Occipital lobe (tissue), 2 donors: Measurements from ENCODE around the gene RECQL. TPM values are rescaled to one million over a fixed set of nuclear protein-coding genes. Genes with fewer than 3 reads are reported as not detected.
A peak's percentile ranks its signal among the peaks of the same experiment; 100 is the strongest.
"Not testable (repeated sequence)": the region's sequence is repeated elsewhere in the genome, so short reads cannot be mapped to it uniquely, and the experiment has no call there.

Experiments used
- DNase-seq: peaks from one replicate; lab custom pipeline; 2025; lab: John Stamatoyannopoulos, UW
- total RNA-seq: library from RNA; depleted of rRNA; stranded (reverse); fragments of >200 nt; gene quantifications from one replicate; pipeline ENCODE4 v1.2.3, GENCODE V29; 2014

The RECQL gene
- total RNA-seq, 1 donor from 2014 or later, result 43.2 TPM

DNA sequence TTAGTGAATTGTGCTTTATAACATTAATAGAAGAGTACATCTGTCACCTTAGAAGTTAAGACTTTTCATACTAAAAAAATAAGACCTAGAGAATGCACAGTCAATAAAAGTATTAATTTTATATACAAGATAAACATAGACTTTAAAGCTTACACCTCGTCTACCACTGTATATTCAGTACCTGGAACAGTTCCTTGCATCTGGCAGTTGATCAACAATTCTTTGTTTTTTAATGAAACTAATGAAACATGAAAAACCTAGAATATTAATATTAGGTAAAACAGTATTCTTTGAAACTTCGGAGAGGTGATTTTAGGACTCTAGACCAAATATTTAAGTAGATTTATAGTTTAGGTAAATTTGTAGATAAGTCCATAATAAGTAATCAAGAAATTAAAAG is 4.5 kb upstream of the RECQL start:
- no peak for DNase-seq

DNA sequence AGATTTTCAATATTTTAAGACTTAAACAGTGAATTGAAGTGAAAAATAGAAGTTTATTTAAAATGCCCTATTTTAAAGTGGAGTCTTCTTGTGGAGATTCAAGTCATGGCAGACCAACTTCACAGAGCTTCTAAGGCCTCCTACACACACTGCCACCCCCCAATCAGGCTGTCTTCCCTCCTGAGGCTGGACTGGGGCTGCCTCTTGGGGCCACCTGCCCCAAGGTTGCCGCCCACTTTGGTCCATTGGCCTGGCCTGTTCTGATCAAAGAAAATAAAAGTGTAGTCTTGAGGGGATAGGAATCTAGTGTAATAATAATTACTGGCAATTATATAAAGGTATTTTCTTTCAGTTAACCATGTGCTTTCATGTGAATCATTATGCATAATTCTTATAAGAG is 1.4 kb upstream of the RECQL start:
- no peak for DNase-seq

DNA sequence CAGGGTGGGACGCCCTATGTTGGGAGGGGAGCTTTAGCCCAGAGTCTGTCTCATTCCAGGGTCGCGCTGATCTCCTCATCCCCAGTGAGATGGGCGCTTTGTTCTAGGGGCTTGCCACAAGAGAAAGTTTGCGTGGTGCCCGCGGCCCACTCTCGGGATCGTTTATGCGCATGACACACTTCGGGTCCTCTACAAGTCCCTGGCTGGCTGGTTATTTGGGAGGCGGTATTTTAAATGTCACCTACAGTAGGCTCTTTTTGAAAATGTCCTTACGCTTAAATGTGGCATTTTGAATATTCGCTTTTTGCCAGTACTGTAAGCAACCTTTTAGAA is 695 bp upstream of the RECQL start:
- DNase-seq, result peak; percentile 12

DNA sequence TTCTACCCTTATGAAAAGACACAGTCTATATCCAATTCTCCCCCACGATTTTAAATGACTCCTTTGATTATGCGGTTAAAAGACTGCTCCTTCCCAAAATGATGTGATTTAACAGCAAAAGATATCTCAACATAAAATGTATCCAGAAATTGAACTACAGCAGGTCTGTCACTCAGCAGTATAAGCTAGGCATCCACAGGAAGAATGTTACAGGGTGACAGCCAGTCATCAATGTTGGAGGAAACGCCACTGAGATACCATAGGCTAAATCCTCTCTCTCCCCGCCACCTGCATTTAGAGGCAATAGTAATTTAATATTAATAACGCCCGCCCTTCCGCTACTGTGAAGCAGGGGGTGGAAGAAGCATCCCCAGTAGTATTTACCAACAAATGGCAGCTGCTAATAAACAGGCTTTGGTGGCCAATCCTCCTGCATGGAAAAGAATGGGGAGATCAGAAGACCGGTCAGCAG is 613 bp downstream of the RECQL start:
- no peak for DNase-seq

DNA sequence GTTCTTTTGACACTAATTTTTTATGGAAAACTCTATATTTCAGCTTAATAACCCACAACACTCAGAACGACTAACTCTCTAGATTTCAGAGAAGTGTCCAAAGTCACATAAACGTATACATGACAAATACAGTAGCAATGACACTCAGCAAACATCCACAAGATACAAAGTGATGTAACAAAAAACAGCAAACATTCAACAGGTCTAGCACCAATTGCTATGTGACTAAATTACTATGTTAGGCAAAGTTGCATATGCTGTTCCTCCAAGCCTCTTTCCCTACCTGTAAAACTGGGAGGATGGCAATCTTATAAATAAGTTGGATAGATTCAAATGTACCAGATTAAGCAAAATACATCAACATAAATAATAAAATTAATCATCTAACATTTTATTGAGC is 1.7 kb downstream of the RECQL start:
- DNase-seq, result no peak

DNA sequence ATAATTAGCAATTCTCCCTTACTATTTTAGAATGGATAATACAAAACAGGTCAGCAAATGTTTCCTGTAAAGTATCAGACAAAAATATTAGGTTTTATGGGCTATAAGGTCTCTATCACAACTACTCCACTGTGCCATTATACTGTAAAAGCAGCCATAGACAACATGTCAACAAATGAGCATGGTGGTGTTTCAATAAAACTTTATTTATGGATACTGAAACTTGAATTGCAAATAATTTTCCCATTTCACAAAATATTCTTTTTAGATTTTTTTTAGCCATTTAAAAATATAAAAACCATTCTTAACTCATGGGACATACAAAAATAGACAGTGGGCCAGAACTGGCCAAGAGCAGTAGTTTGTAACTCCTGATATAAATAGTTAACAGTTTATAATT is 15.4 kb downstream of the RECQL start:
- no peak for DNase-seq

DNA sequence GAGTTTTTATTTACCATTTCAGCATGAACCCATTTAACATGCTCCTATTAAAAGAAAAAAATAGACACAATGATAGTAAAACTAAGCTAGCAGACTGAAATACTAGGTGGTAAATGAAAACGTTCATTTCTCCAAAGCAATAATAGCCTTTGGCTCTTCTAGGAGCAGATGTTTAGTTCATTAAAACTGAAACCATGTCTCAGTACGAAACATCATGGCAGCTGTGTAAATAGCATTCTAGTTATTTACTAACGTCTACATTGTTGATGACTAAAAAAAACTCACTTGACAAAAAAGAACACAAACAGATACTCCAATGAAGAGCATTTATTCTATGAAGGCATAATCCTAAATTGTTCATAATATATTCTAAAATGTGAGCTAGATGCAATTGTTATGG is 17.9 kb downstream of the RECQL start:
- DNase-seq, result no peak

DNA sequence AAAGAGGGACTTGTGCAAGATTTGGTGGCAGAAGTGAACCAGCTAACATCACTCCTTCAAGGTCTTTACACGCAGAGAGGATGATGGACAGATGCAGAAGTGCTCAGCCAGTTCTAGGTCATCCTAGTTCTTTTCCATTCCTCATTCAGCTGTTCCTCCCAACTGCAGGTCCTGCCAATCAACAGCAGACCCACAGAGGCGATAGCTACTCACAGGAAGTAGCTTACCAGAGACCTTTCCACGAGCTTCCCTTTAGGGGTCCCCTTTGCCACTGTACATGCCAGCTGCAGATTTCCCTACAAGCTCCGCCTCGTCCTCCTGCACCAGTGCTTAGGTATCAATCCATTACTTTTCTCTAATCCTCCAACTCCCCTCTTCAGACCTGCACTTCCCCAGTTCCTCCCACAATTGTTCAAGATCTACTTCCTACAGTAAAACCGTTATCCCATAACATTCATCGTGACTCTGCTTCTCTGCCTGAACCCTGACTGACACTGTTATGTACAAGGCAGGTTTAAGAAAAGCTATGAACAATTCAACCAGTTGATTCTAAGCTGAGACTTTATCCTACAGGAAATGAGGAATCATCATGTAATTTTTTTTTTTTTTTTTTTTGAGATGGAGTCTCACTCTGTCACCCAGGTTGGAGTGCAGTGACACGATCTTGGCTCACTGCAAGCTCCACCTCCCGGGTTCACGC is 22.5 kb downstream of the RECQL start:
- DNase-seq, result no peak

DNA sequence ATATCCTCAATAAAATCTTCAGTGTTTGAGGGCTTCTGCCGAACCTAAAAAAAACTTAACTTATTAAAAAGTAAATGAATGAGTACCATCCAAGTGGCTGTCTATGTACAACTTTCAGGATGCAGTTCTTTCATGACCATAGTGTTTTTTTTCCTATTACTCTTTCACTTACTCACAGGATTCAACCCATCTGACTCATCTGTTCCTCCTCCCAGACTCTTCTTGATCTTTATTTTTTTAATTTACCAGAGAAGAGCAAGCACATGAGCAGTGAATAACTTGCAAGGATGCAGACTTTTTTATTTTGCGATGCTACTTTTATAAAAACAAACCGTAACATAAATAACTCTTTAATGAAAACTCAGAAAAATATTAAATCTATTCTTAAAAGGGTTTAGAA is 24.5 kb downstream of the RECQL start:
- no peak for DNase-seq

DNA sequence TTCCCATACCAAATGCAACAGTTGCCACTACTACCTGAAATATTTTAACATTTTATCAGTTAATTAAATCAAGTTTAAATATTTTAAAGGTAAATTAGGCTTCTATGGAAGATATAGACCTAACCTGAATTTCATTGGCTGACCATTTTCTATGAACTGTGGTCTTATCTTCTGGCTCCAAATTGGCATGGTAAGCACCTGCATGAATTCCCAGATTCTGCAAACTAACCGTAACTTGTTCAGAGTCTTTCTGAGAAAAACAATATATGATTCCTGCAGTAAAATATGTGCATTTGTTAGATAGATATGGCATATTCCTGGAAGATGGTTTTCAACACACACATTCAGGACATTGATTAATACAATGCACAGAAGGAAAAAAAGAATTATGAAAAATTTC is 25.9 kb downstream of the RECQL start:
- DNase-seq, result no peak

DNA sequence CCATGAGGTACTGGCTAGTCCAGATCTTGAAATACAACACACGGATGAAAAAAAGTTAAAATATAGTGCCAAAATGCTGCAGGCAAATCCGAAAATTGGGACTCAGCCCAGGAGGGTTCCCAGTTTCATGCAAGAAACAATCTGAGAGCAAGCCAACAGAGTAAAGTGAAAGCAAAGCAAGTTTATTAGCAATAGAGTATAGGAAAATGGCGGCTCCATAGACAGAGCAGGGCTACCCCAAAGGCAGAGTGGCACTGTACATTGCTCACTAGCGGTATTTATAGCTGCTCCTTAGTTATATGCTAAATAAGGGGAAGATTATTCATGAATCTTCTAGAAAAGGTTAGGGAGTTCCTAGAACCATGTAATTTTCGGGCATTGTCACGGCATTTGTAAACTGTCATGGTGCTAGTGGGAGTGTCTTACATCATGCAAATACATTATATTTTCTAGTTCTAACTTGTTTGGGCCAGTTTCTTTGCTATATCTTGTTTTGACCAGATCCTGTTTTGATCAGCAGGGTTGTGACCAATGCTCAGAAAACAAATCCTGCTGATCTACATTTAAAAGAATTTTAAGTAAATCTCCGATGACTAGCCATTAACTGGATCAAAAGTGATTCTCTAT is 29.1 kb downstream of the RECQL start:
- DNase-seq, result peak; percentile 0

DNA sequence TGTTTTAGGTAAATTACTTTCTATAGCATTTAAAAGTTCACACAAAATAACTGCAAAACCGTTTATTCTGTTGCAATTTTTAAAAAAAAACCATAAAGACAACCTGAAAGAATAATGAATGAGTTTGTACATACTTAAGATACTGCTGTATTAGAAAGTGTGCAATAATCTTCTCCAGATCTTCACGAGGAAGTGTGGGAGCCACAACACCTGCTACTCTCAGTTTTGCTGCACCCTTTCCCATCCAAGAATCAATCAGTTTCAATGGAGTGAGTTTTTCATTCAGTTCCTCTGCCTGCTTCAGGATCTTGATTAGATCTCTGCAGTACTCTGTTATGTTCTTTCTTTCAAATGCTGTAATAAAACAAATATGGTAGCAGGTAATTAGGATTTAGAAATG is 30.1 kb downstream of the RECQL start:
- DNase-seq, result no peak

DNA sequence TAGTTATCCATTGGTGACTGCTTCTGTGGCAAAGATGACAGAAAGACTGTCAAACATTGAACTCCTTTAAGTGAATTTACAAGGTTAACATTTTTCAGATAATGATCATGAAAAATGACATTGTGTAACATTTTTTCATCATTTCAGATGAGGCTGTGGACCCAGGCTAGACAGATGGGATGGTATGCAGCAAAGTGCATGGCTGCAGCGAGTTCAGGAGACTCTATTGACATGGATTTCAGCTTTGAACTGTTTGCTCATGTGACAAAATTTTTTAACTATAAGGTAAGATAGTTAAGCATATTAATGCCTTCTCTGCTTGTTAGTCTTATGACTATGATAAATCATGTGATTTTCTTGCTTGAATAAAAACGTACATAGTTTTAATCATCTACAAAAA is 34.1 kb downstream of the RECQL start:
- not testable (repeated sequence) for DNase-seq

DNA sequence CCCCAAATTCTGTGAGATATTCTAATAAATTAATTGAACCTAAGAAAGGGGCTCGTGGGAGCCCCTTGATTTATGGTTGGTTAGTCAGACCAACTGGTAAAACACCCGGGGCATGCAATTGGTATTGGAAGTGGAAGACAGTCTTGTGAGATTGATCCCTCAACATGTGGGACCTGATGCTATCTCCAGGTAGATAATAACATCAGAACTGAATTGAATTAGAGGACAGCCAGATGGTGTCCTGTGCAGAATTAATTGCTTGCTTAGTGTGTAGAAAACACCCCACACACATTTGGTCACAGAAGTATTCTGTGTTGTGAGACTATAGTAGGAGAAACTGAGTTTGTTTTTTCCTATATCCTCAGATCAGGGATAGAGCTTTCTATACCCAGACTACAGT is 42.0 kb downstream of the RECQL start:
- DNase-seq, result no peak

DNA sequence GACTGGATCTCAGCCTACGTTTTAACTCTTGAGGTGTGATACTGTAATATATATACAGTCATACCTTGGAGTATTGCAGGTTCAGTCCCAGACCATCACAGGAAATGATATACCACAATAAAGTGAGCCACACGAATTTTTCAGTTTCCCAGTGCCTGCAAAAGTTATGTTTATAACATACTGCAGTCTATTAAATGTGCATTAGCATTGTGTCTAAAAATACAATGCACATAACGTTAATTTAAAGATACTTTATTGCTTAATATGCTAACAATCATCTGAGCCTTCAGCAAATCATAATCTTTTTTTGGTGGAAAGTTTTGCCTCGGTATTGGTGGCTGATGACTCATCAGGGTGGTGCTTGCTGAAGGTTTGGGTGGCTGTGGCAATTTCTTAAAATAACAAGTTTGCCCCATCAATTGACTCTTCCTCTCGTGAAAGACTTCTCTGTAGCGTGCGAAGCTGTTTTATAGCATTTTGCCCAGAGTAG is 45.1 kb downstream of the RECQL start:
- DNase-seq, result no peak

DNA sequence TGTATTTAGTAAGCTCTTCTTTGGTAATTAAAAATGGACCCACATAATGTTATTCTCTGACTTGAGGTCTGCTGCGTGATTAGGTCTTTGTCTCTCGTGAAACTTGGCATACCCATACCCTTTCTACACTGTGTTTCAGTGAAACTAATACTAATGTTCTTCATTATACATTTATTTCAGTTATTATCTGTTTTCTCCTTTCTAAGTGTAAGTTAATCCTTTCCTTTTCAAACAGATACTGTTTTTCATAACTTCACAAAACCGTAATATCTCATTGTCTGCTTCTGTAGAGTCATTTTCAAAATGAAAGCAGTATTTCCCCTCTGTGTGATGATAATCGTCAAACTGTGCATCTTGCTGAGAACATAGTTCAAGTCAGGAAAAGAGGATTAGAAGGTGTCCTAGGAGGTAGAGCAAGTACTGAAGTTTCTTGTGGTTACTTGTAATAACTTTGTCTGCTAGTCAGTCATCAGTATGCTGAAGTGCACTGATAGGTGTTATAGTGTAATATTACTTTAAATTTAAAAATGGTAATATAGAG is 48.1 kb downstream of the RECQL start:
- DNase-seq, result no peak

DNA sequence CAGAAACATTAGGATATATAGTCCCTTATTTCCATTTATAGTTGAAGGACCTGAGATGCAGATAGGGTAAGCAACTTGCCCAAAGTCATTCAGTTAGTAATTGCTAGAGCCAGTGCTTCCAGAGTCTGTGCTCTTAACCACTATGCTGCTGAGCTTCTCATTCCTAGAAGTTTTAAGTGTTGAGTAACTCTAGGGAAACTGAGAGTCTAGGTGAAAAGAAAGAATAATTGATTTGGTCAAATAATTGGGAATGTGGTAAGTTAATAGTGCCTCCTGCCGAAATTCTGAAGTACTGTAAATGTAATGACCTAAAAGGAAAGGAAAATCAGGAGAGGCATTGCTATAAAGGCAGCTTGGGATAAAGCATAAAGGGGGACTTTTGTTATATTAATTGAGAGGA is 49.9 kb downstream of the RECQL start:
- no peak for DNase-seq

DNA sequence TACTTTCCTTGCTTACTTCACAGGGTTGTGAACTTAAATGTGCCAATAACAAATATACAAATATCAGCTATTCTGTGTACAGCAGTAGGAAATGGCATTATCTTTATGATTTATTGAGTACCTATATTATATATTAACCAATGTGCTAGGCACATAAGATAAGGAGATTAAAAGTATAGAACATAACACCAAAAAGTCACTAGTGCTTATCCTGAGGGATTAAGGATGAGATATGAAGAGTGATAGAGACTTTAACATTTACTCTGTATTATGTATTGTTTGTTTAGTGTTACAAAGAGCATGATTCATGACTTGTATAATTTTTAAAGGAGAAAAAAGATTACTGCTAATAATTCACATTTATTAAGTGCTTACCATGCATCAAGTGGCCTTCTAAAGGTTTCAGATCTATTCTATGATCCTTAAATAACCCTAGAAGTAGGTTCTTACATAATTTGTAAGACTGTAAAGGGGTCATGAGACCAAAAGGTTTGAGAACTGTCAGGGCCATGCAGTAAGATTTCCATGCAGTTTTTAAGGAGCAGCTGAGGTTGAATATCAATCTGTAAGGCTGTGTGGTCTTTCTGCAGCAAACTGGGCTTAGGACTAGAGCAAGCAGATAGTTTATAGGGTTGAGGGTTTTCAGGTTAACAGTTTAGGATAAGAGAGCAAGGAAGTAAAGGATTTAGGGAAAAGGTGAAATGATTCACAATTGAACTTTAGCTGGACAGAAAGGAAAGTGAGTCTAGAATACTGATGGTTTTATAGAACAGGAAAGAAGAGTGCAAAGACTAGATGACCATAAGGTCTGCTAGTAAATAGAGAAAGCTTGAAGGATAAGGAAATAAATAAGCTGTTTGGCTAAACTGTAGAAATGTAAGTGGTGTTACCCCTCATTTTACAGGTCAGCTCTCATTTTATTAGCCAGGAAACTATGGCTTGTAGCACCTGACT is 57.0 kb downstream of the RECQL start:
- no peak for DNase-seq

DNA sequence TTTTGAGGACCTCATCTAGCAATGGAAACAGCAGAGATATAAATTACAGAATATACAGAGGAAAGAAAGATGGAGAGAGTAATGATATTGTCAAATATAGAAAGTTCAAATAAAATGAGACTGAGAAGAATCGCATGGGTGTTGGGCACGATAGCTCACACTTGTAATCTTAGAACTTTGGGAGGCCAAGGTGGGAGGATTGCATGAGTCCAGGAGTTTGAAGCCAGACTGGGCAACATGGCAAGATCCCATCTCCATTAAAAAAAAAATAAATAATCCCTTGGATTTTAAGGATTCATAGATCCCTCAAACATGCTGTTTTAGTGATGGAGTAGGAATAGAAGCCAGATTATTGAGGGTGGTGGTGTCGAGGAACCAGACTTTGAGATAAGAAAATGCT is 62.1 kb downstream of the RECQL start:
- DNase-seq, result no peak

DNA sequence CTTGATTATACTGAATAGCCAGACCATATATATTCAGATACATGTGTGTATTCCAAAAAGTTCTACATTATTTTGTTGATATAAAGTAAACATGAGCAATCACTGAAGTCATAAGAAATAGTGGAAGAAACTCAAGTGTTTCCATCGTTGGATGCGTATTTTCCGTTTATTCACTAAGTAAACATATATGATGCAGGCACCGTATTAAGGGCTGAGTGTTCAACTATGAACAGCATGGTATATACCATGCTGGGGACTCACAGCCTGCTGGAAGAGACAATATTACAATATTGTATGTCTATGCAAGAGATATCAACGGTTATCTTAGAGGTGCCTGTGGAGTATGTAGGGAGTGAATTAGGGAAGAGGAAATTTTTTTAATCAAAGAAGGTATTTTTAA is 62.8 kb downstream of the RECQL start:
- no peak for DNase-seq

DNA sequence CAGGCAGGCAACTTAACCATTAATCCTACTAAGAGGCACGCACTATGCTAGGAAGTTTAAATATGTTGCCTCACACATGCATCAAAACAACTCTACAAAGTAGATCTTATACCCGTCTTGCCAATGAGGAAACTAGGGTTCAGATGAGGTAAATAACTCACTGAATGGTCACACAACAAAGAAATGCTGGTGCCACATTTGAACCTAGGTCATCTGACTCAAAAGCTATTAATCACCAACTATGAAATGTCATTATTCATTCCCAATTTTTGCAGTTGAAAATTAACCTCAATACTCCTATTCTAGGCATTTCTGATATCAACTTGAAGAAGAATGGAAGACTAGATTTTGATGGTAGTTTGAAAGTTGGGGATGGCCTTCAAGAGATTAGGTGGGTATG is 66.7 kb downstream of the RECQL start:
- no peak for DNase-seq

DNA sequence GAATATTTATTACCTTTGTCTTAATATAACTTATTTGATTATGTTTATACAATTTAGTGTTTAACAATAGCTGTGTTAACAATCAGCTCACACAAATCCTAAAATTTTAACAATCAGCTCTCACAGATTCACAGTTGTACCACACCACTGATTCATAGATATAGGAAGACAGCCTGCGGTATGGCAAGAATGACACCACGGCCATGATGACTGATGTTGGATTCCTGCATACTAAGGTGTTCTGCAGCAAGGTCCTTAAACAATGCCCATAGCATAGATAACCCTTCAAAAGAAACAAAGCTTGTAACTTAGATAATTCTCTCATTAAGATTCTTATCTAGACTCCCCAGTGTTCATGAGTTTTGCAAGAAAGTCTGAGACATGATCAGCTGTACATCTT is 67.9 kb downstream of the RECQL start:
- DNase-seq, result no peak
